HS-5 (cell line): ENCODE data around the gene MBLAC1.
A peak's percentile ranks its signal among the peaks of the same experiment; 100 is the strongest.
"Not testable (repeated sequence)": the region's sequence is repeated elsewhere in the genome, so short reads cannot be mapped to it uniquely, and the experiment has no call there.

Source experiments
- DNase-seq: peaks from one replicate; pipeline ENCODE4 v3.0.0-alpha.2; 2012; ENCODE audit warnings: low read depth

Gene MBLAC1

DNA sequence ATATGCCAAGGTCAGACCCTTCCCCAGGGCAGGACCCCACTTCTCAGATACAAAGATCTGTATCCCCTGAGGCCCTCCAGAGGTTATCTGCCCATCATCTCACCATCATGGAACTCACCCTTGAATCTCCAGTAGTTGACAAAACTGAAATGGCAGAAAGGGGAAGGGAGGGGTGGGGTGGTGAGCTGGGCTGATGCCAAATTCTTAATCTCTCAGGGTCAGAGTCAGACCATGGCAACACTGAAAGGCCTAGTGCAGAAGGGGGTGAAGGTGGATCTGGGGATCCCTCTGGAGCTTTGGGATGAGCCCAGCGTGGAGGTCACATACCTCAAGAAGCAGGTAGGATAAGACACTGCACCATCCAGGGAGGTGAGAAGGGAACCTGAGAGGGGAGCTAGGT is 4.2 kb upstream of the MBLAC1 start:
- DNase-seq = no peak

DNA sequence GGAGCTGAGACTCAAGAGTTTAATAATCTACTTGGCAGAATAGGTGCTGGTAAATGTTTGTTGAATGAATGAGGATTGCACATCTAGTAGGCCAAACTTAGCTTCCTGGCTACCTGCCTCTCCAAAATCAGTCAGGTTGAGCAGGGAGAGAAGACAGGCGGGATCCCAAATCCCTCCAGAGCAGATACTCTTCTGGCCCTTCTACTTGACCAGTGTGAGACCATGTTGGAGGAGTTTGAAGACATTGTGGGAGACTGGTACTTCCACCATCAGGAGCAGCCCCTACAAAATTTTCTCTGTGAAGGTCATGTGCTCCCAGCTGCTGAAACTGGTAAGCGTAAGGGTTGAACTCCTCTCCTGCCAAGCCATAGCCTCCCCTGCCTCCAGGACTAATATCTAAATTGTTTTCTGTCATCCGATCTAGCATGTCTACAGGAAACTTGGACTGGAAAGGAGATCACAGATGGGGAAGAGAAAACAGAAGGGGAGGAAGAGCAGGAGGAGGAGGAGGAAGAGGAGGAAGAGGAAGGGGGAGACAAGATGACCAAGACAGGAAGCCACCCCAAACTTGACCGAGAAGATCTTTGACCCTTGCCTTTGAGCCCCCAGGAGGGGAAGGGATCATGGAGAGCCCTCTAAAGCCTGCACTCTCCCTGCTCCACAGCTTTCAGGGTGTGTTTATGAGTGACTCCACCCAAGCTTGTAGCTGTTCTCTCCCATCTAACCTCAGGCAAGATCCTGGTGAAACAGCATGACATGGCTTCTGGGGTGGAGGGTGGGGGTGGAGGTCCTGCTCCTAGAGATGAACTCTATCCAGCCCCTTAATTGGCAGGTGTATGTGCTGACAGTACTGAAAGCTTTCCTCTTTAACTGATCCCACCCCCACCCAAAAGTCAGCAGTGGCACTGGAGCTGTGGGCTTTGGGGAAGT is 2.2 kb upstream of the MBLAC1 start:
- no peak for DNase-seq

DNA sequence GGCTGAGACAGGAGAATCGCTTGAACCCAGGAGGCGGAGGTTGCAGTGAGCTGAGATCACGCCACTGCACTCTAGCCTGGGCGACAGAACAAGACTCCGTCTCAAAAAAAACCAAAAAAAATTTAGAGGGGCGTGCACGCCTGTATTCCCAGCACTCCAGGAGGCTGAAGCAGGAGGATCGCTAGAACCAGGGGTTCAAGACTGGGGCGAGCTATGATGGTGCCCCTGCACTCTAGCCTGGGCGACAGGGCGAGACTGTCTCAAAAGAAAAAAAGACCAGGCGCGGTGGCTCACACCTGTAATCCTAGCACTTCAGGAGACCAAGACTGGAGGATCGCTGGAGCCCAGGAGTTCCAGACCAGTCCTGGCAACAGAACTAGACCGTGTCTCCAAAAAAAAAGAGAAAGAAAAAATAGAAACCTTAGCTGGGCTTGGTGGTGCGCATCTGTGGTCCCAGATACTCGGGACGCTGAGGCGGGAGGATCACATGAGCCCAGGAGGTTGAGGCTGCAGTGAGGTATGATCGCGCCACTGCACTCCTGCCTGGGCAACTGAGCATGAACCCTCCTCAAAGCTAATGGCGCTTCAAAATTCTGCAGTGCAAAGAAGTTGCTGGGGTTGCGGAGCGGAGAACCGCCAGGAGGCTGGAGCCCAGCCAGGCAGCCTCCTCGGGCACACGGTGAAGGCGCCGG is 382 bp upstream of the MBLAC1 start:
- DNase-seq = no peak

DNA sequence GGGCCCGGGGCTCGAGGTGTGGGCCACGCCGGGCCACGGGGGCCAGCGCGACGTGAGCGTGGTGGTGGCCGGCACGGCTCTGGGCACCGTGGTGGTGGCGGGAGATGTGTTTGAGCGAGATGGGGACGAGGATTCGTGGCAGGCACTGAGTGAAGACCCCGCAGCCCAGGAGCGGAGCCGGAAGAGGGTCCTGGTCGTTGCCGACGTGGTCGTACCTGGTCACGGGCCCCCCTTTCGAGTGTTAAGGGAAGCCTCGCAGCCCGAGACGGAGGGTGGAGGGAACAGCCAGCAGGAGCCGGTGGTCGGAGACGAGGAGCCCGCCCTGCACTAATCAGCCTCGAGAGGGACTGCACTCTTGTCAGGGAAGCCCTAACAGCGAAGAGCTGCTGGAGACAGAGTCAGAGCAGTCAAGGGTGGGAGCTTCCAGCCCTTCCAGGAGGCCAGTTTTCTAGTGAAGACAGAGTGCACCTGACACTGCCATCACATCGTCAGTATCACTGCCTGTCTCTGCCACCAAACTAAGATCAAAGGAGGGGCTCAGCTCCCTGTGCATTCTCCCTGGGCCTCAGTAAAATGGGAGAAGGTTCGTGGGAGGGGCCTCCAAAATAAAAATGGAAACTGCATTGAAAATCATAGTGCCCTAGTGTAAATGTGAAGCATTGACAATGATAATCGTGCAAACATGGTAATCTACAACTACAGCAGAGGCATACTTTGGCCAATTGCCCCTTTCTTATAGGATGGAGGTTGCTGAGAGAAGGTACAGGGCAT is 1.3 kb downstream of the MBLAC1 start:
- DNase-seq = no peak

DNA sequence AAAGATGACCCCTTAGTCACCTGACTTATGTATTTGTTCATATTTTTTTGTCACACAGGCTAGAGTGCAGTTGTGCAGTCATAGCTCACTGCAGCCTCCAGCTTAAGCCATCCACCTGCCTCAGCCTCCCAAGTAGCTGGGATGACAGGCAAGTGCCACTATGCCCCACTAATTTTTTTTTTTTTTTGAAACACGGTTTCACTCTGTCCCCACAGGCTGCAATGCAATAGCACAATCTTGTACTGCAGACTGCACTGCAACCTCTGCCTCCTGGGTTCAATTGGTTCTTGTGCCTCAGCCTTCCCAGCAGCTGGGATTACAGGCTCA is 1.8 kb downstream of the MBLAC1 start:
- no peak for DNase-seq

DNA sequence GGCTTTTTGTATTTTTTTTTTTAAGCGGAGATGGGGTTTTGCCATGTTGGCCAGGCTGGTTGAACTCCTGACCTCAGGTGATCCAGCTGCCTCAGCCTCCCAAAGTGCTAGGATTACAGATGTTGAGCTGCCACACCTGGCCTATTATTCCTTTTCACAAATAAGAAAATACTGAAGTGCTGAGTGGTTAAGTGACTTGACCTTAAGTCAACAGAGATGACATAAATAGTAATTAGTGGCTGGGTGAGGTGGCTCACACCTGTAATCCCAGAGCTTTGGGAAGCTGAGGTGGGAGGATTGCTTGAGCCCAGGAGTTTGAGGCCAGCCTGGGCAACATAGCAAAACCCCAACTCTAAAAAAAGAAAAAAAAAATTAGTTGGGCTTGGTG is 3.4 kb downstream of the MBLAC1 start:
- not testable (repeated sequence) for DNase-seq

DNA sequence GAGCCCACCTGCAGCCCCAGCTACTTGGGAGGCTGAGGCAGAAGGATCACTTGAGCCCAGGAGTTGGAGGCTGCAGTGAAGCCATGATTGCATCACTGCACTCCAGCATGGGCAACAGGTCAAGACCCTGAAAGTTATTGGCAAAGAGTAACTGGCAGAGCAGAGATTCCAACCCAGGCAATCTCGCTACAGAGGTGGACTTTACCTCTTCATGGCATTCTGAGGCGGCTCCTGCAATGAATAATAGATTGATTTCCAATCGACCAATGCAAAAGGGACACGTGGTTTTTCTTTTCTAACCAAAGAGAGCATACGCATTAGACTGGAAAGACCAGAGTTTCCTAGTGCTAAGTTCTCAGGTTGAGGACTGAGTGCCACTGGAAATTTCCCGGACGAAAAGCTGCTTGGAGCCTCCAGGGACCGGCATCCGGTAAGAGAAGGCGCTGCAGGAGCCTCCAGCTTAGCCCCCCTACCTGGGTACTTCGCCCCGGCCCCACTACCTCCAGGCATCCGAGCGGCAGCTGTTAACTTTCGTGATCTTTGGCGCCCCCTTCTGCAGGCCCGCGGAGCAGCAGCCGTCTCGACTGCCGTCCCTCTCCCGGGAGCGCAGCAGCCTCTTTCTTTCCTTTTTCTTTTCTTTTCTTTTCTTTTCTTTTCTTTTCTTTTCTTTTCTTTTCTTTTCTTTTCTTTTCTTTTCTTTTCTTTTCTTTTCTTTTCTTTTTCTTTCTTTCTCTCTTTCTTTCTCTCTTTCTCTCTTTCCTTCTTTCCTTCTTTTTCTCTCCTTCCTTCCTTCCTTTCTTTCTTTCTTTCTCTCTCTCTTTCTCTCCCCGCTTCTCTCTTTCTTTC is 4.1 kb downstream of the MBLAC1 start:
- DNase-seq = no peak

DNA sequence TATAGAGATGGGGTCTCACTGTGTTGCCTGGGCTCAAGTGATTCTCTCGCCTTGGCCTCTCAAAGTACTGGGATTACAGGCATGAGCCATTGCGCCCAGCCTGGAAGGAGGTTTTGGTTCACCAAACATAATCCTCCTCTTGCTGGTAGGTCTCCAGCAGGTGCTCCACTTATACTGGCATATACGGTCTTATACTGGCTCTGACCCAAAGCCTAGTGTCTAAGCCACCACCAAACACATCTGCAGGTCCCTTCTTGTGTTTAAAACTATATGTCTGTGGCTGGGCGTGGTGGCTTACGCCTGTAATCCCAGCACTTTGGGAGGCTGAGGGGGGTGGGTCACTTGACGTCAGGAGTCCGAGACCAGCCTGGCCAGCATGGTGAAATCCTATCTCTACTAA is 5.4 kb downstream of the MBLAC1 start:
- DNase-seq = no peak

DNA sequence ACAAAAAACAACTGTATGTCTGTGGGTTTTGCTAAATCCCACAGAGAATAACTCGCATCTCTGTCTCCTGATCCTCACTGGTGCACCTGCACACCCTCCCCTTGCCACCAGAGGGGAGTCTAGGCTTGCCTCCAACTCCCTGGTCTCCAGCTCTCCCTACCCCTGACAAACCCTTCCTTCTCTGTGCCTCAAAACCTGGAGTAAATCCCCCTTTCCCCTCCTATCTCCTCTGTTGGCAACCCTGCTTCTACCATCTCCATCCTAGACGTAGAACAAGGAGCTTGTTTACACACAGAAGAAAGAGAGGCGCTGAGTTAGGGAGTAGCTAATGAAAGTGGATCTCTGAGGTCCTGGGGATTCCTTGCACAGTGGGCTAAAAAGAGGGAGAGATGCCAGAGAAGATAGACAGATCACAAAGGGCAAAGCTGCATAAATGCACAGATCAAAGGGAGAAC is 6.0 kb downstream of the MBLAC1 start:
- no peak for DNase-seq

DNA sequence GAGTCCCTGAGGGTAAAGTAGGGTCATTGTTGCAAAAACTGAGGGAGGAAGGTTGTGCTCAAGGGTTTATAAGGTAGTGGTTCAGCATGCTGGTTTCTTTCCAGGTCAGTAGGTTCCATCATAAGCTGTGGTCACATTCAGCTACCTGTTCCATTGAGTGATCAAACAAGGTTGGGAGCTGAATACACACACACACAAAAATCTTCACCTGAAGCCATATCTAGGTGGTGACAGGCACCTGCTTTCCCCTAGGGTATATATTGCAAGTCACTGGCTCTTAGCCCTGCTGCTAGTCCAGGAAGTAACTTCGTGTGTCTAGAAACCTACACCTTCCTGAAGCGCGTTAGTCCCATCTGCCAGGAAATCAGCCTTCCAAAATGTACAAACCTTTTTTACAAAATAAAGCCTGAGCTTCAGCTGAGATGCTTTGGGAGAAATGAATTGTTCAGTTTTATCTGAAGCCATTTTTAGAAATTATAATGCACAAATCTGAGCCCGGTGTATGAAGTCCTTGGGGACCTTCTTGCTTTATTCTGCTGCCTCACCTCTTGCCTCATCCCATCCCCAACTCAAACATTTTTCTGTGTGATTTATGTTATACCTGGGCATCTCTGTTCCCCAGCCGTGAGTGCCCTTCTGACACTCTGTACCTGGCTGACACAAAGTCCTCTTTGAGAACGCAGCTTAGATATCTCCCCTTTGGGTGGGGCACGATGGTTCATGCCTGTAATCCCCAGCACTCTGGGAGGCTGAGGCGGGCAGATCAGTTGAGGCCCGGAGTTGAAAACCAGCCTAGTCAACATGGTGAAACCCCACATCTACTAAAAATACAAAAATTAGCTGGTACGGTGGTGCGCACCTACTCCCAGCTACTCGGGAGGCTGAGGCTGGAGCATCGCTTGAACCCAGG is 11.3 kb downstream of the MBLAC1 start:
- no peak for DNase-seq

DNA sequence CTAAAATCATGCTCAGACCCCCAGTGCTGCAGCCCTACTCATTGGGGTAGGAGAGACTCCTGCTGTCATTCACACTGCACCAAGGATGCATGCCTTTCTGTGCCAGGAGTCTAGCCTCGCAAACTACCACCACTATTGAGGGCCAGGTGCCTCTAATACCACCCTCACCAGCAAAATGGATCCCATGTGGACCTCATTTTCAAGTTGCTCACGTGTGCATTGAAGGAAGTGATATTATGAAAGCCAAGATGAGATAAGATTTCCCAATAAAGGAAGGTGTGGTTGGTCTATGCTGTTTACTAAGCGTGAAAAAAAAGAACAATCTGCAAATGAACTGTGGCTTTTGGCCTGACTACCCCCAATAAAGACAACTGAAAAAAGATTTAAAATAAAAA is 14.8 kb downstream of the MBLAC1 start:
- no peak for DNase-seq

DNA sequence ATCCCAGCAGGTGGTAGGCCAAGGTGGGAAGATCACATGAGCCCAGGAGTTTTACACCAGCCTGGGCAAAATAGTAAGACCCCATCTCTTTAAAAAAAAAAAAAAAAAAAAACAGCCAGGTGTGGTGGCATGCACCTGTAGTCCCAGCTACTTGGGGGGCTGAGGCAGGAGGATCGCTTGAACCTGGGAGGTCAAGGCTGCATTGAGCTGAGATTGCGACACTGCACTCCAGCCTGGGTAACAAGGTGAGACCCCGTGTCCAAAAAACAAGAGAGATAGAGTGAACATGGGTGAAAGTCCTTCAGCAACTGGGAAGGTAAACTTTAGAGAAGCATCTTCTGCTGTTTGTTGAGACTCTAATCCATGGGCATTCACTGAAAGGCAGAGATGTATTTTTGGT is 15.7 kb downstream of the MBLAC1 start:
- DNase-seq = no peak

DNA sequence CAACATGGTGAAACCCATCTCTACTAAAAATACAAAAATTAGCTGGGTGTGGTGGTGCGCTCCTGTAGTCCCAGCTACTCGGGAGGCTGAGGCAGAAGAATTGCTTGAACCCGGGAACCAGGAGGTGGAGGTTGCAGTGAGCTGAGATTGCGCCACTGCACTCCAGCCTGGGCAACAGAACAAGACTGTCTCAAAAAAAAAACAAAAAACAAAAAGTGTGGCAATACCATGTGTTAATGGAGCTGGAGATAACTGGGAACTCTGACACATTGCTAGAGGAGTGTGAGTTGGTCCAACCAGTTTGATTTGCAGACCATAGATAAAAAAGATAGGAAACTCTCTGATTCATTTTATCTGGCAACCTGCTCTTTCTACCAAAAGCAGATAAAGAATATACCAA is 19.6 kb downstream of the MBLAC1 start:
- not testable (repeated sequence) for DNase-seq

DNA sequence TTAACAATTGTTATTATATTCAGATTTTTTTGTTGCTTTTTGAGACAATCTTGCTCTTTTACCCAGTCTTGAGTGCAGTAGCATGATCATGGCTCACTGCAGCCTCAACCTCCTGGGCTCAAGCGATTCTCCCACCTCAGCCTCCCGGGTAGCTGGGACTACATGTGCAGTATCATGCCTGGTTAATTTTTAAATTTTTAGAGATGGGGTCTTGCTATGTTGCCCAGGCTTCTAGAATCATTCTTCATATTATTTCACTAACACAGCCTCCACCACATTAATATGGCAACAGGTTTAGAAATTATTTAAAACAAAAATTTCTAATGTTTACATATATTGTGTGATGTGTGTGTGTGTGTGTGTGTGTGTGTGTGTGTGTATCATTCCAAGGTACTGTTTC is 20.5 kb downstream of the MBLAC1 start:
- DNase-seq = no peak

DNA sequence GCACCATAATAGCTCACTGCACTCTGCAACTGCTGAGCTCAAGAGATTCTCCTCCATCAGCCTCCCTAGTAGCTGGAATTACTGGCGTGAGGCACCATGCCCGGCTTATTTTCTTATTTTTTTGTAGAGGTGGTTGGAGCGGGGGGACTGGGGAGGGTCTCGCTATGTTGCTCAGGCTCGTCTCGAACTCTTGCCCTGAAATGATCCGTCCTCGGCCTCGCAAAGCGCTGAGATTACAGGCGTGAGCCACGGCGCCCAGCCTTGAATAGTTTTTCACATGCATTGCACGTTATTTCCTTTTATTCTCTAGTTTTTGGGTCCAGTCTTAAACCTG is 21.4 kb downstream of the MBLAC1 start:
- DNase-seq = no peak

DNA sequence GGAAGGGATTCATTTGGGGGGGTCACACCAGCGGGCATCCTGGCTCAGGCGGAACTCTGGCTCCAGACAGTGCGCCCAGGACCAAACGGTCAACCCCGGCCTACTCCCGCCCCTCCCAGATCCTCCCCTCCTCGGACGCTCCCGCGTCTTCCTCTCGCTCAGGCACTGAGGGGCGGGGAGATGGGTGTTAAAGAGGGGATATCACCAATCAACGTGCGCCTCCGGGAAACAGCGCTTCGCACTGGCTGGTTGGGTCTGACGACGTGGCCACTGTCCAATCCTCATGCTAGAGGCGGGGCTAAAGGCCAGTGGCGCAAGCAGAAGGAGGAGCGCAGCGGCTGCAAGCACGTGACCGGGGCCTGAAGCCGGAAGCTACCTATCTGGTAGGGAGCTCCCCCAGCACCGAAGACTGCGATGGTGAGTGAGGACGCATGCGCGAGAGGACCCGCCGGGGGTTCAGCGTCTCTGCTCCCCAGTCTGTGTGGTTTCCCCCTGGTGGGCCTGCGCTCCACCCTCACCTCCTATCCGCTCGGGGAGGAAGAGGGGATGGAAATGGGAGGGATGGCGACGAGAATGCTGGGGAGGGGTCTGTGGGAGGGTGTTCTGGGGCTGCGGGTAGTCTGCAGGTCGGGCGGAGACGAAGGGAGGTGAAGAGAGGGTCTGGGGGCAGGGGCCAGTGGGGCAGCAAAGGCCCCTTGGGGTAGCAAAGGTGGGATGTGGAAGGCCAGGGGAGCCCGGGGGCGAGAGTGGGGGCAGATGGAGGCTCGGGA is 22.0 kb downstream of the MBLAC1 start, which contains the start of gene LAMTOR4:
TSS of gene LAMTOR4 (plus strand) at position 360 of the 770 bp plus-strand sequence. CDS start at position 415, 55 bp downstream.
- peak; percentile 93 for DNase-seq

DNA sequence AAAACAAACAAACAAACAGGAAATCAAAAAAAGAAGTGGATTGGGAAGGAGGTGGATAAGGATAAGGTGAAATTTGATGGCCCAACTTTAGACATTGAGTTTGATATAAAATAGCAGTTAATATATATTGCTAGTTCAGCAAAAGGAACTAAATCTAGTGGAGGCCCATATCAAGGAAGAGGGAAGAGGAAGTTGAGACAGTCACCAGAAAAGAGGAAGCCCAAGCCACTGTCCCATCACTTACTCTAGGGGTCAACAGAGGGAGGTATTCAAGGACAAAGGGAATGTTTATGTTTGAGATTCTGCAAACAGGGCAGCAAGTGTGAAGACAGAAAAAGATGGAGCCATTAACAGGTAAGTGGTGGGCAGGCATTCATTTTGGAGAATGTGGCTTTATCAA is 25.6 kb downstream of the MBLAC1 start:
- DNase-seq = no peak

DNA sequence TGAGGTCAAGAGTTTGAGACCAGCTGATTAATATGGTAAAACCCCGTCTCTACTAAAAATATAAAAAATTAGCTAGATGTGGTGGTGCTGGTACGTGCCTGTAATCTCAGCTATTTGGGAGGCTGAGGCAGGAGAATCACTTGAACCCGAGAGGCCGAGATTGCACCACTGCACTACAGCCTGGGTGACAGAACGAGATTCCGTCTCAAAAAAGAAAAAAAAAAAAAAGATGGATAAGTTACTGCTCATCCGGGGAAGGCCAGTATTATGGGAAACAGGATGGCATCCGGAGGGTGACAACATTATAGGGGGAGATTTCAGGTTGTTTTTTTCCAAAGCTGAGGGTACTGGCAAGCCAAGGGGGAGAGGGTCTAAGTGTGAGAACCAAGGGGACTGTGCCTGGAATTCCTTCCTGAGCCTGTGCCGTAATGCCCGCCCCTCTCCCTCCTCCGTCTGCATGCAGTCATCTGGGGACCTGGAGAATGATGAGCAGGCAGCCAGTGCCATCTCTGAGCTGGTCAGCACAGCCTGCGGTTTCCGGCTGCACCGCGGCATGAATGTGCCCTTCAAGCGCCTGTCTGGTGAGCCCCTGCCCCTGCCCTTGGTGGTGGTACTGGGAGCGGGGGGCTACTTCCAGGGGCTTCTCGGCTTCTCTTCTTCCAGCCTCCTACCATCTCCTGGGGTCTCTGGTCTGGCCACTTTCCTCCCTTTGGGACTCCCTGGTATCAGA is 26.3 kb downstream of the MBLAC1 start:
- DNase-seq = no peak
